DND-41 (cell line): Measurements from ENCODE around the gene OPCML.

Experiments used
- ATAC-seq: fragments of 200-7000 bp; cut with Tn5 transposase; 3 replicates; pipeline ENCODE4 v1.9.1; 2021; ENCODE audit warnings: low read depth; ENCODE audit not compliant: insufficient read depth
- DNase-seq: peaks from one replicate; pipeline ENCODE4 v3.0.0-alpha.2; 2020
- H2AFZ ChIP-seq: 2 replicates; pipeline ENCODE4 v1.6.0; 2012; ENCODE audit warnings: low read depth, low read length
- H3K27ac ChIP-seq: 2 replicates; pipeline ENCODE4 v1.5.1; 2012; ENCODE audit warnings: low read length, inconsistent platforms
- H3K27me3 ChIP-seq: fragments of 200-600 bp; sonication (generic); 2 replicates; pipeline ENCODE4 v1.6.0; 2012; ENCODE audit warnings: low read length, mild to moderate bottlenecking, inconsistent platforms; ENCODE audit not compliant: insufficient read depth, poor library complexity
- H3K36me3 ChIP-seq: 2 replicates; pipeline ENCODE4 v1.5.1; 2012; ENCODE audit warnings: low read length, inconsistent platforms; ENCODE audit not compliant: insufficient read depth
- H3K4me1 ChIP-seq: 2 replicates; pipeline ENCODE4 v1.5.1; 2012; ENCODE audit warnings: mild to moderate bottlenecking, low read length; ENCODE audit not compliant: insufficient read depth
- H3K4me2 ChIP-seq: 2 replicates; pipeline ENCODE4 v1.6.0; 2012; ENCODE audit warnings: mild to moderate bottlenecking, moderate library complexity, low read length, inconsistent platforms; ENCODE audit not compliant: insufficient read depth
- H3K4me3 ChIP-seq, 2 experiments: fragments of 200-600 bp in 1 of 2; shearing (Covaris generic) in 1 of 2; 2 replicates each; pipeline ENCODE4 v1.5.1; 2012 to 2016; ENCODE audit warnings: inconsistent platforms in 2 of 2, low read length in 2 of 2, mild to moderate bottlenecking in 2 of 2, low read depth in 1 of 2, moderate library complexity in 1 of 2
- H3K79me2 ChIP-seq: 2 replicates; pipeline ENCODE4 v1.6.0; 2012; ENCODE audit warnings: low read length, inconsistent platforms; ENCODE audit not compliant: insufficient read depth
- H3K9ac ChIP-seq: 2 replicates; pipeline ENCODE4 v1.6.0; 2012; ENCODE audit warnings: low read depth, mild to moderate bottlenecking, inconsistent platforms, low read length, moderate library complexity
- H3K9me3 ChIP-seq: 2 replicates; pipeline ENCODE4 v1.5.1; 2012; ENCODE audit warnings: low read length, moderate library complexity, mild to moderate bottlenecking, inconsistent platforms; ENCODE audit not compliant: insufficient read depth, severe bottlenecking
- H4K20me1 ChIP-seq: 2 replicates; pipeline ENCODE4 v1.6.0; 2012; ENCODE audit warnings: low read length; ENCODE audit not compliant: insufficient read depth
- CTCF ChIP-seq: IDR thresholded peaks from 2 replicates; pipeline ENCODE4 v1.5.1; 2012; ENCODE audit warnings: borderline replicate concordance, low read length, moderate library complexity, mild to moderate bottlenecking; ENCODE audit not compliant: poor library complexity, severe bottlenecking; ENCODE audit errors: extremely low read depth
- EZH2 ChIP-seq: IDR thresholded peaks from 3 replicates; pipeline ENCODE4 v1.6.1; 2012; ENCODE audit warnings: borderline replicate concordance, low read depth, mild to moderate bottlenecking, moderate library complexity, low read length, inconsistent platforms; ENCODE audit not compliant: severe bottlenecking

Gene OPCML

DNA sequence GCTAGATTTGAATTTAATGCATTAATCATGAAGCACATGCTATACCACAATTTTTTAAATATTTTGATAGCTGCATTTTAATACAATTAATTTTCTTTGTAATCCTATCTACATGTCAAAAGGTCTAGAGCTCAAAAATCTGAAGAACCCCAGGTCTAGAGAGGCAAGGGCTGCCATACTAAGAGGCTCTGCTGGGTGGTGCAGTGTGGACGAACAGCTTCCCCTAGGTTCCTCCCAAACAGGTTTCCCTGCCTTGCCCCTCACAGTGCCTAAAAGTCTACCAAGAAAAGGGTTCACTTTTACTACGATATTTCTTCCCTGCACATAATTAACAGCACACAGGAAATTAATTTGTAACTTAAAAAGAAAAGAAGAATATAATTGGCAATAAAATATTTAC is 681.1 kb downstream of the OPCML start:
- Histone ChIP-seq H3K27ac (no peak overlapping the region), H3K4me3 (no peak overlapping the region), H3K36me3 (no peaks in the 10 kb centered on the region), H3K79me2 (no peaks in the 10 kb centered on the region), H3K4me1 (no peaks in the 10 kb centered on the region), H3K4me2 (no peak overlapping the region), H3K9ac (no peak overlapping the region), H3K27me3 (no peaks in the 10 kb centered on the region), H4K20me1 (no peaks in the 10 kb centered on the region), H2AFZ (no peak overlapping the region), H3K9me3 (peaks cover 7% of the 10 kb centered on the region)
- TF ChIP-seq CTCF (no peak), EZH2 (no peak)
- no peak for ATAC-seq
- no peak for DNase-seq

GRCh38 chr11:132850266-132850665 is 682.0 kb downstream of the OPCML start:
- Histone ChIP-seq H3K79me2 (no peaks in the 10 kb centered on the region), H3K27ac (no peak overlapping the region), H3K36me3 (no peaks in the 10 kb centered on the region), H3K4me1 (no peaks in the 10 kb centered on the region), H4K20me1 (no peaks in the 10 kb centered on the region), H2AFZ (no peak overlapping the region), H3K9me3 (peaks cover 6% of the 10 kb centered on the region), H3K9ac (no peak overlapping the region), H3K4me2 (no peak overlapping the region), H3K4me3 (no peak overlapping the region), H3K27me3 (no peaks in the 10 kb centered on the region)
- ATAC-seq (no peak), DNase-seq (no peak)
- TF ChIP-seq CTCF (no peak), EZH2 (no peak)

DNA sequence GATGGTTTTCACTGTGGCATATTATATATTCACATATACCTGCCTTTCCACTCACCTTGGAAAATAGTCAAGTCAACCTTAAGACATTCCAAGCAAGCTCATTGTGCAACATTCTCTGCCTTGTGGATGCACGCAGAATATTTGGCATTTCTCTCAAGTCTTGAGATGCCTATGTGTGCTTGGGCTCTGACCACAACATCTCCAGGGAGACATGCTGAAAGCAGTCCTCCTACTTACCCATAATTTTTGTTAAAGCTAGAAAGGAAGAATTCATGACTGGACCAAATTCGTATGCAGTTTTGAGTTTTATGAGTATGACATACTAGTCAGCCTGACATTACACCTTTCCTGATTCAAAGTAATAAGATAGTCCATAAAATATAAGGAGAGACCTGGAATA is 684.0 kb downstream of the OPCML start:
- Histone ChIP-seq H3K9ac (no peak overlapping the region), H3K79me2 (no peaks in the 10 kb centered on the region), H3K27ac (no peak overlapping the region), H2AFZ (no peak overlapping the region), H4K20me1 (no peaks in the 10 kb centered on the region), H3K4me2 (no peak overlapping the region), H3K36me3 (no peaks in the 10 kb centered on the region), H3K9me3 (no peaks in the 10 kb centered on the region), H3K4me1 (no peaks in the 10 kb centered on the region), H3K4me3 (no peak overlapping the region), H3K27me3 (peaks cover 3% of the 10 kb centered on the region)
- no peak for ATAC-seq
- DNase-seq: no peak
- no peak for TF ChIP-seq CTCF
- TF ChIP-seq EZH2: no peak

GRCh38 chr11:132846075-132846474 is 686.2 kb downstream of the OPCML start:
- no peaks in the 10 kb centered on the region for H3K79me2 ChIP-seq
- no peak overlapping the region for H2AFZ ChIP-seq
- H3K4me3 ChIP-seq: no peak overlapping the region
- ATAC-seq (no peak), DNase-seq (no peak)
- no peaks in the 10 kb centered on the region for H3K4me1 ChIP-seq
- no peak for TF ChIP-seq EZH2
- TF ChIP-seq CTCF: no peak
- no peak overlapping the region for H3K4me2 ChIP-seq
- H3K9me3 ChIP-seq: no peaks in the 10 kb centered on the region
- H3K27me3 ChIP-seq: peaks cover 3% of the 10 kb centered on the region
- no peaks in the 10 kb centered on the region for H4K20me1 ChIP-seq
- no peak overlapping the region for H3K27ac ChIP-seq
- no peak overlapping the region for H3K9ac ChIP-seq
- no peaks in the 10 kb centered on the region for H3K36me3 ChIP-seq
